ENCODE data around the gene METTL2B. TPM values are rescaled to one million over a fixed set of nuclear protein-coding genes. Genes with fewer than 3 reads are reported as not detected.
A peak's percentile ranks its signal among the peaks of the same experiment; 100 is the strongest.

Gene METTL2B
- total and polyA plus RNA-seq, 2 of the 13 experiments (the other 11 are each of a cell fraction or from before 2014, with no cell fraction given): 15.5 to 33.1 TPM

DNA sequence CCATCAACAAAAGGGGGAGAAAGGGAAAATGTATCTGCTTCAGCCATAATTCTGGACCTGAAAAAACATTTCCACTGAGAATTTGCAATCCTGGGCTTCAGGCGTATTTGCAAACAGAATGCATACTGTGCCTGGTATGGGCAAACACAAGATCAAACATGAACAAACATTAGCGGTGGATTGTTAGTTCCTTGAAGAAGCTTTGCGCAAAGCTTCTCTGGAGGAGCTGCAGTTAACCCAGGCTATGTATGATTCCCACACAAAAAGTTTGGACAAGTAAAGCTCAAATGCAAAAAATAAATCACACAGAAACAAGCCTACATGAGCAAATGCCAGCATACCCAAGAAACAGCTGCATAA is 41.2 kb upstream of the METTL2B start (continued):
- TF ChIP-seq HDAC2 (CRISPR knock-in tag; IDR thresholded peaks at IDR 0.05) (peak; percentile 48; the same call in 1 of the 2 replicates), ARHGAP35 (CRISPR knock-in tag; IDR thresholded peaks at IDR 0.05; ENCODE audit: borderline replicate concordance) (no peak), RXRB (CRISPR knock-in tag; IDR thresholded peaks at IDR 0.05; ENCODE audit: borderline replicate concordance) (peak; percentile 37; the same call in 1 of the 2 replicates), FOXA3 (CRISPR knock-in tag; IDR thresholded peaks at IDR 0.05) (peak; percentile 82), ZNF264 (CRISPR knock-in tag; IDR thresholded peaks at IDR 0.05) (no peak), HOXA3 (CRISPR knock-in tag; IDR thresholded peaks at IDR 0.05) (no peak), SRF (IDR thresholded peaks at IDR 0.05; ENCODE audit: low read depth, low read length) (no peak), NCOA2 (CRISPR knock-in tag; IDR thresholded peaks at IDR 0.05) (peak; percentile 54; the same call in 1 of the 2 replicates), ISL2 (CRISPR knock-in tag; IDR thresholded peaks at IDR 0.05) (peak; percentile 56; the same call in 1 of the 2 replicates), KDM1A (CRISPR knock-in tag; IDR thresholded peaks at IDR 0.05) (0 out of 2 replicates have a peak, but pooled peaks have one; percentile 14), EZH2 (conservative IDR thresholded peaks at IDR 0.05; ENCODE audit: low read depth, low read length) (no peak), ZNF24 (IDR thresholded peaks at IDR 0.05) (no peak), ESRRA (CRISPR knock-in tag; IDR thresholded peaks at IDR 0.05; ENCODE audit: low read depth) (no peak), ZNF34 (CRISPR knock-in tag; IDR thresholded peaks at IDR 0.05; ENCODE audit: borderline replicate concordance) (no peak), RFX3 (CRISPR knock-in tag; IDR thresholded peaks at IDR 0.05) (no peak), THAP11 (CRISPR knock-in tag; IDR thresholded peaks at IDR 0.05) (0 out of 2 replicates have a peak, but pooled peaks have one; percentile 16), GATAD1 (CRISPR knock-in tag; IDR thresholded peaks at IDR 0.05) (0 out of 2 replicates have a peak, but pooled peaks have one; percentile 29), TCF12 (IDR thresholded peaks at IDR 0.05) (no peak), TCF12 (CRISPR knock-in tag; IDR thresholded peaks at IDR 0.05) (no peak), ATAD3A (CRISPR knock-in tag; IDR thresholded peaks at IDR 0.05) (no peak), CEBPB (IDR thresholded peaks at IDR 0.05; ENCODE audit: borderline replicate concordance, low read depth, low read length) (peak; percentile 53; the same call in 1 of the 2 replicates), U2AF2 (IDR thresholded peaks at IDR 0.05; ENCODE audit: low read depth, low read length) (no peak), TBP (CRISPR knock-in tag; IDR thresholded peaks at IDR 0.05) (no peak), NFE2L1 (CRISPR knock-in tag; IDR thresholded peaks at IDR 0.05; ENCODE audit: borderline replicate concordance) (no peak), HNRNPK (IDR thresholded peaks at IDR 0.05; ENCODE audit: low read depth, low read length, poor library complexity, severe bottlenecking) (no peak), TCF7L2 (IDR thresholded peaks at IDR 0.05; ENCODE audit: low read depth, low read length) (no peak), NCOA5 (CRISPR knock-in tag; IDR thresholded peaks at IDR 0.05) (no peak), SOX6 (IDR thresholded peaks at IDR 0.05) (no peak), SOX6 (CRISPR knock-in tag; IDR thresholded peaks at IDR 0.05) (peak; percentile 47; the same call in 1 of the 2 replicates), ZNF383 (CRISPR knock-in tag; IDR thresholded peaks at IDR 0.05; ENCODE audit: borderline replicate concordance) (no peak), ZNF274 (CRISPR knock-in tag; IDR thresholded peaks at IDR 0.05) (no peak)
- TF ChIP-seq, protein P1, sequence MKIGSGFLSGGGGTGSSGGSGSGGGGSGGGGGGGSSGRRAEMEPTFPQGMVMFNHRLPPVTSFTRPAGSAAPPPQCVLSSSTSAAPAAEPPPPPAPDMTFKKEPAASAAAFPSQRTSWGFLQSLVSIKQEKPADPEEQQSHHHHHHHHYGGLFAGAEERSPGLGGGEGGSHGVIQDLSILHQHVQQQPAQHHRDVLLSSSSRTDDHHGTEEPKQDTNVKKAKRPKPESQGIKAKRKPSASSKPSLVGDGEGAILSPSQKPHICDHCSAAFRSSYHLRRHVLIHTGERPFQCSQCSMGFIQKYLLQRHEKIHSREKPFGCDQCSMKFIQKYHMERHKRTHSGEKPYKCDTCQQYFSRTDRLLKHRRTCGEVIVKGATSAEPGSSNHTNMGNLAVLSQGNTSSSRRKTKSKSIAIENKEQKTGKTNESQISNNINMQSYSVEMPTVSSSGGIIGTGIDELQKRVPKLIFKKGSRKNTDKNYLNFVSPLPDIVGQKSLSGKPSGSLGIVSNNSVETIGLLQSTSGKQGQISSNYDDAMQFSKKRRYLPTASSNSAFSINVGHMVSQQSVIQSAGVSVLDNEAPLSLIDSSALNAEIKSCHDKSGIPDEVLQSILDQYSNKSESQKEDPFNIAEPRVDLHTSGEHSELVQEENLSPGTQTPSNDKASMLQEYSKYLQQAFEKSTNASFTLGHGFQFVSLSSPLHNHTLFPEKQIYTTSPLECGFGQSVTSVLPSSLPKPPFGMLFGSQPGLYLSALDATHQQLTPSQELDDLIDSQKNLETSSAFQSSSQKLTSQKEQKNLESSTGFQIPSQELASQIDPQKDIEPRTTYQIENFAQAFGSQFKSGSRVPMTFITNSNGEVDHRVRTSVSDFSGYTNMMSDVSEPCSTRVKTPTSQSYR (CRISPR knock-in tag; IDR thresholded peaks at IDR 0.05; ENCODE audit: borderline replicate concordance): peak; percentile 21; the same call in 1 of the 2 replicates
- TF ChIP-seq, protein P2, sequence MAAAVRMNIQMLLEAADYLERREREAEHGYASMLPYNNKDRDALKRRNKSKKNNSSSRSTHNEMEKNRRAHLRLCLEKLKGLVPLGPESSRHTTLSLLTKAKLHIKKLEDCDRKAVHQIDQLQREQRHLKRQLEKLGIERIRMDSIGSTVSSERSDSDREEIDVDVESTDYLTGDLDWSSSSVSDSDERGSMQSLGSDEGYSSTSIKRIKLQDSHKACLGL (CRISPR knock-in tag; IDR thresholded peaks at IDR 0.05): no peak
